Measurements from ENCODE around the gene USP21.

Gene USP21

DNA sequence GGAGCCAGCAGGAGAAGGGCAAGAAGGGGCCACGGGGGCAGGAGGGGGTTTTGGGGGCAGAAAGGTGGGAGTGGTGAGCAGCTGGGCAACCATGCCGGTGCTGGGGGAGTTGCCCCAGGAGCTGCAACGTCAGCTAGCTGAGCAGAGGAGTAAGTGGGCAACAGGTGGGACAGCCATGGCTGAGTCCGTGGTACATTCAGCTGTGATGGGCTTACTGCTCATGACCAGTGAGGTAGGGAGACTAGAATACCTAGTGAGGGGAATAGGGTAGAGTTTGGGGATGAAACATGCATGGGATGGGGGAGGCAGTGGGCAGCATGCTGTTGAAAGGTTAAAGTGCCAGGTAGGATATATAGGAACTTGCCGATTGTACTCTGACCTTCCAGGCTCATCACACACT is 2.4 kb downstream of the USP21 start:
- no peak overlapping the region for H3K4me3 ChIP-seq
- peaks cover 36 to 68% (median 49%) of the 10 kb centered on the region in 10 experiments for H3K4me1 ChIP-seq
- H3K27me3 ChIP-seq, result no peaks in the 10 kb centered on the region
- peak overlapping the region in 3 of 11 experiments; percentile 9 to 91 (median 10); a peak in 2 of 22 replicates for H3K4me2 ChIP-seq
- H4K20me1 ChIP-seq, result no peaks in the 10 kb centered on the region
- 0 out of 22 replicates have a peak overlapping the region, but pooled peaks of 3 of the 11 experiments have one; percentile 9 to 93 (median 28) for H3K9ac ChIP-seq
- no peak overlapping the region for H3K27ac ChIP-seq
- no peak for TF ChIP-seq Cebpa-rat (IDR thresholded peaks at IDR 0.05)
- peaks cover 42 to 72% (median 64%) of the 10 kb centered on the region in 11 experiments for H3K36me3 ChIP-seq
- no peaks in the 10 kb centered on the region for H3K9me3 ChIP-seq (replicated peaks in 1 of 11)

DNA sequence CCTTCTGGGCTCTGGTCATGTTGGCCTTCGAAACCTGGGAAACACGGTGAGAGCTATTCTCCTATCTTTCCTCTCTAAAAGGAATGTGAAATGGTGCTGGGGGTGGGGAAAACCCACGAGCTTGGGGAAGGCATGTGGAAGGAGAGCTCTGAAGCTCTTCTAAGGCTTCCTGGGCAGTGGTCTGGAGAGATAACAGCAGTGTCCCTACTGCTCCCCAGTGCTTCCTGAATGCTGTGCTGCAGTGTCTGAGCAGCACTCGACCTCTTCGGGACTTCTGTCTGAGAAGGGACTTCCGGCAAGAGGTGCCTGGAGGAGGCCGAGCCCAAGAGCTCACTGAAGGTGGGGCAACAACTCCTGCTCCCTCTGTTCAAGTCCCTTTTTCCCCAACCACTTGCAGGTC is 2.8 kb downstream of the USP21 start:
- H3K9me3 ChIP-seq (replicated peaks in 1 of 11), result no peaks in the 10 kb centered on the region
- H4K20me1 ChIP-seq, result no peaks in the 10 kb centered on the region
- H3K27me3 ChIP-seq, result no peaks in the 10 kb centered on the region
- peaks cover 38 to 68% (median 60%) of the 10 kb centered on the region in 11 experiments for H3K36me3 ChIP-seq
- peak overlapping the region in 2 of 11 experiments; percentile 9 to 10; a peak in 1 of 22 replicates for H3K4me2 ChIP-seq
- peak overlapping the region in 4 of 11 experiments; percentile 18 to 86 (median 30); a peak in 3 of 22 replicates for H3K9ac ChIP-seq
- peaks cover 40 to 72% (median 53%) of the 10 kb centered on the region in 10 experiments for H3K4me1 ChIP-seq
- no peak overlapping the region; a peak in 1 of 22 replicates for H3K27ac ChIP-seq
- no peak for TF ChIP-seq Cebpa-rat (IDR thresholded peaks at IDR 0.05)
- no peak overlapping the region for H3K4me3 ChIP-seq

DNA sequence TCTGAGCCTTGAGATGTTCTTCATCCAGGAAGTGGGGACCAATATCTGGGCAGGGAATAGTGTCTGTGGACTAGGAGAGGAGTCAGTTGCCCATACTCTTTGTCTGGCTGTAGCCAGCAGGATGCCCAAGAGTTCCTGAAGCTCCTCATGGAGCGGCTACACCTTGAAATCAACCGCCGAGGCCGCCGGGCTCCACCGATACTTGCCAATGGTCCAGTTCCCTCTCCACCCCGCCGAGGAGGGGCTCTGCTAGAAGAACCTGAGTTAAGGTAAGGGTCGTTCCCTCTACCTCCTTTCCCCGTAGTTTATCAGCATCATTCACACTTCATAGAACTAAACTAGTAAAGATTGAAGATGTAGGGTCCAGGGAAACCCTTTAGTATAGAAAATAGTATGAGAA is 3.5 kb downstream of the USP21 start:
- no peak for TF ChIP-seq Cebpa-rat (IDR thresholded peaks at IDR 0.05)
- Histone ChIP-seq H3K9ac (peak overlapping the region in 7 of 11 experiments; percentile 1 to 86 (median 20); a peak in 9 of 22 replicates), H3K4me1 (peaks cover 48 to 80% (median 60%) of the 10 kb centered on the region in 10 experiments), H3K27ac (no peak overlapping the region), H3K4me2 (peak overlapping the region in 1 of 11 experiments; percentile 7; a peak in 1 of 22 replicates), H3K27me3 (no peaks in the 10 kb centered on the region), H4K20me1 (no peaks in the 10 kb centered on the region), H3K9me3 (replicated peaks in 1 of 11) (no peaks in the 10 kb centered on the region), H3K4me3 (no peak overlapping the region), H3K36me3 (peaks cover 30 to 62% (median 52%) of the 10 kb centered on the region in 11 experiments)

DNA sequence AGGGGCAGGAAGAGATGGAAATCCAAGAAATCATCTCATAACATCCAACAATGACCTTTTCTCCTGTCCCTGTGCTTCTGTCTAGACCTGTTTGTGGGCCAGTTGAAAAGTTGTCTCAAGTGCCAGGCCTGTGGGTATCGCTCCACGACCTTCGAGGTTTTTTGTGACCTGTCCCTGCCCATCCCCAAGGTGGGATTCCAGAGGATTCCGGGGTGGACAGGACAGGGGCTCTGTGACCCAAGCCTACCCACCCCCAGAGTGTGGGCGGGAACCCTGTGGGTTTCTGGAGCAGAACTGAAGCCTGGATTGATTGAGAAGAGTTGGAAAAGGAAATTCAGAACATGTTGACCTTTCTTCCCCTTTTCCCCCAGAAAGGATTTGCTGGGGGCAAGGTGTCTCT is 4.5 kb downstream of the USP21 start:
- Histone ChIP-seq H4K20me1 (no peaks in the 10 kb centered on the region; a peak in 1 of 22 replicates), H3K4me3 (no peak overlapping the region), H3K4me2 (no peak overlapping the region; a peak in 1 of 22 replicates), H3K4me1 (peaks cover 43 to 74% (median 56%) of the 10 kb centered on the region in 10 experiments), H3K36me3 (peaks cover 20 to 61% (median 43%) of the 10 kb centered on the region in 11 experiments), H3K27ac (peak overlapping the region in 1 of 11 experiments; percentile 1; a peak in 1 of 22 replicates), H3K9ac (peak overlapping the region in 6 of 11 experiments; percentile 3 to 86 (median 42); a peak in 5 of 22 replicates), H3K27me3 (no peaks in the 10 kb centered on the region), H3K9me3 (replicated peaks in 1 of 11) (no peaks in the 10 kb centered on the region)
- no peak for TF ChIP-seq Cebpa-rat (IDR thresholded peaks at IDR 0.05)

DNA sequence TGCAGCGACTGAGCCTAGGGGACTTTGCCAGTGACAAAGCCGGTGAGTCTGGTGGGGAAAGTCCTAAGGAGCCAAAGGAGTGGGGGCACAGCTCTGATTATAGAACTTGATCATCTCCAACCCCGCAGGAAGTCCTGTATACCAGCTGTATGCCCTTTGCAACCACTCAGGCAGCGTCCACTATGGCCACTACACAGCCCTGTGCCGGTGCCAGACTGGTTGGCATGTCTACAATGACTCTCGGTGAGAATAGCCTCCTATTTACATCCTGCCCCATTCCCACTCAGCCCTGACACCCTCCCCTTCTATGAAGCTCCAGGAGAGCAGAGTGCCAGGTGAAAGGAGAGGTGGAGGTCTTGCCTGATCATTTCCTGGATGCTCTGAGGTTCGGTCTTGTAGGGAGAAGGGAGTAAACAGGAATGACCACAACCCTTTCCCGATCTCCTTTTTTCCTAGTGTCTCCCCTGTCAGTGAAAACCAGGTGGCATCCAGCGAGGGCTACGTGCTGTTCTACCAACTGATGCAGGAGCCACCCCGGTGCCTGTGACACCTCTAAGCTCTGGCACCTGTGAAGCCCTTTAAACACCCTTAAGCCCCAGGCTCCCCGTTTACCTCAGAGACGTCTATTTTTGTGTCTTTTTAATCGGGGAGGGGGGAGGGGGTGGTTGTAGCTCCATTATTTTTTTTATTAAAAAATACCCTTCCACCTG is 5.8 kb downstream of the USP21 start:
- TF ChIP-seq Cebpa-rat (IDR thresholded peaks at IDR 0.05), result no peak
- Histone ChIP-seq H3K4me2 (peak overlapping the region; percentile 76 to 99 (median 98)), H3K9ac (peak overlapping the region; percentile 74 to 91 (median 82)), H3K9me3 (replicated peaks in 1 of 11) (no peaks in the 10 kb centered on the region), H4K20me1 (no peaks in the 10 kb centered on the region; a peak in 1 of 22 replicates), H3K4me3 (peak overlapping the region; percentile 65 to 80 (median 75)), H3K4me1 (peaks cover 37 to 69% (median 50%) of the 10 kb centered on the region in 10 experiments), H3K36me3 (peaks cover 23 to 70% (median 53%) of the 10 kb centered on the region in 11 experiments), H3K27ac (peak overlapping the region; percentile 31 to 92 (median 68); a peak in 18 of 22 replicates), H3K27me3 (no peaks in the 10 kb centered on the region)

DNA sequence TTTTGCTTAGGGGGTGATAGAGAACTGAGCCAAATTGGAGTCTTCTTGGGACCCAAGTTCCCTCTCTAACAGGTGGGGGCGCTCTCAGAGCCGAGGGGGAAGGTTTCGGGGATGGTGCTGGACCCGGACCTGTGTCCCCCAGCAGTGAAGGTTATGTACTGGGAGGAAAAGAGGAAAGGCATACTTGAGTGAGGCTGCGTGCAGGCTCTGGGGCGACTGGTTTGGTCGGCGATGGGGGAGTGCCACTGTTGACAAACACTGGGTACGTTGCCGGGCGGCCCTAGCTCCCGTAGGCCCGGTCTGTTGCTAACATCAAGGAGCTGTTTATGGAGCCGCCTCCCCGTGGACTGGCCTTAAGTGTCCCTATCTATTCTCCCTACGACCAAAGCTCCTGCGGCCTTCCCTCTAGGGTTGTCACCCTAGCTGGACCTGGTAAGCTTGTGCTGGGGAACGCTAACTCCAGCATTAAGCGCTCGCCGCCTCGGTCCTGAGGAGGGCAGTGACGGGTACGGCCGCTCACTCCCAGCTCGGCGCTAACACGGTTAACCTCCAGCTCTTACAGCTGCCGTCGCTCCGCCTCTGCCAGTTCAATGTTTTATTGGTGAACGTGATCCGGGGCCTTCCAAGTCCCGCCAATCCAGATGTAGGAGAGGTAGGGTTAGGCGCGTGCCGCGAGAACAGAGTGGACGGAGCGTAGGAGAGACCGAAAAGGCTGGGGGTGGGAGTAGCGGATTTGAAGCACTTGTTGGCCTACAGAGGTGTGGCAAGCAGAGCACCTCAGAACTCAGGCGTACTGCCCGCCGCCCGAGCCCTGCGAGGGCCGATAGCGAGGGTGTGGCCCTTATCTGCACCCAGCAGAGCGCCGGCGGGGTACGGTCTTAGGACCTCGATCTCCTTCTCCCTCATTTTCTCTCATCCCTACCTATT is 6.7 kb downstream of the USP21 start, which contains the start of gene PPOX:
Gene PPOX, plus strand, starts transcription at position 685 of the 927 bp plus-strand sequence. CDS start 422 bp downstream, outside the sequence.
- H4K20me1 ChIP-seq, result no peaks in the 10 kb centered on the region; a peak in 1 of 22 replicates
- no peaks in the 10 kb centered on the region for H3K9me3 ChIP-seq (replicated peaks in 1 of 11)
- H3K36me3 ChIP-seq, result peaks cover 27 to 72% (median 57%) of the 10 kb centered on the region in 11 experiments
- peak within 1 kb of the TSS; percentile 59 to 92 (median 69) for H3K27ac ChIP-seq
- no peaks in the 10 kb centered on the region for H3K27me3 ChIP-seq
- H3K4me3 ChIP-seq, result peak within 1 kb of the TSS; percentile 65 to 80 (median 75)
- H3K9ac ChIP-seq, result peak within 1 kb of the TSS; percentile 74 to 91 (median 82)
- no peak for TF ChIP-seq Cebpa-rat (IDR thresholded peaks at IDR 0.05)
- H3K4me2 ChIP-seq, result peak within 1 kb of the TSS; percentile 94 to 100 (median 98)
- H3K4me1 ChIP-seq, result peaks cover 28 to 59% (median 41%) of the 10 kb centered on the region in 10 experiments

DNA sequence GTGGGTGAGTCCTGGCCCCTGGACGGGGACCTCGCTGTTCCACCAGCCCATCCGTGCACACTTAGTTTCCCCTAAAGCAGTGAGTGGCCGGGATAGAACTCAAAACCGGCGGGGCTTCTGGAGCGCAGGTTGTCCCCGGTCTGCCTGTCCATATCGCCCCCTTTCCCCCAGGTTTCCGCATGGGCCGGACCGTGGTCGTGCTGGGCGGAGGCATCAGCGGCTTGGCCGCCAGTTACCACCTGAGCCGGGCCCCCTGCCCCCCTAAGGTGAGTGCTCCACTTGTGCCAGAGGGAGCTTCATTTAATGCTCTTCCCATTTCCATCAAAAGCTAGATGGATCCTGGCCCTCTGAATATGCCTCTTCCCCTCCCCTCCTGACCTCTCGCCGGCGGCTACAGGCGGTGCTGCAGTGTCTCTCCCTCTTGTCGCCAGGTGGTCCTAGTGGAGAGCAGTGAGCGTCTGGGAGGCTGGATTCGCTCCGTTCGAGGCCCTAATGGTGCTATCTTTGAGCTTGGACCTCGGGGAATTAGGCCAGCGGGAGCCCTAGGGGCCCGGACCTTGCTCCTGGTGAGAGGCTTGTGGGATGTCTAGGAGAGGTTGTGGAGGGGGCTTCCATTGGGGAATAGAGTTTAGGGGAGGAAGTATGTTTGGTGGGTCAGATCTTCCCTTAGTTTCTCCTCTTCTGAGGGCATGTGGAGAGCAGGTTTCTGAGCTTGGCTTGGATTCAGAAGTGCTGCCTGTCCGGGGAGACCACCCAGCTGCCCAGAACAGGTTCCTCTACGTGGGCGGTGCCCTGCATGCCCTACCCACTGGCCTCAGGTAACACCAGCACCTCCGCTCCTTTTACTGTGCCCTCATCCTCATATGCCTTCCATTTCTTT is 7.6 kb downstream of the USP21 start:
- peak overlapping the region; percentile 74 to 91 (median 82) for H3K9ac ChIP-seq

More for the DNA sequence above, 7.6 kb downstream of the USP21 start:
- H3K4me2 ChIP-seq, result peak overlapping the region; percentile 94 to 100 (median 98)
- H4K20me1 ChIP-seq, result peaks cover 0 to 6% (median 0%) of the 10 kb centered on the region in 11 experiments; a peak in 2 of 22 replicates
- no peaks in the 10 kb centered on the region for H3K9me3 ChIP-seq (replicated peaks in 1 of 11)
- peaks cover 36 to 72% (median 60%) of the 10 kb centered on the region in 11 experiments for H3K36me3 ChIP-seq
- peaks cover 25 to 53% (median 33%) of the 10 kb centered on the region in 10 experiments for H3K4me1 ChIP-seq
- peak overlapping the region; percentile 59 to 92 (median 69) for H3K27ac ChIP-seq
- H3K27me3 ChIP-seq, result no peaks in the 10 kb centered on the region
- TF ChIP-seq Cebpa-rat (IDR thresholded peaks at IDR 0.05), result no peak
- H3K4me3 ChIP-seq, result peak overlapping the region; percentile 65 to 80 (median 75)
